RWPE2 (cell line): Measurements from ENCODE around the gene PRRT3.
A peak's percentile ranks its signal among the peaks of the same experiment; 100 is the strongest.

Source experiments
- ATAC-seq: fragments of 200-7000 bp; cut with Tn5 transposase; 3 replicates; pipeline ENCODE4 v1.9.1; 2021; ENCODE audit warnings: low read depth
- DNase-seq: peaks from one replicate; pipeline ENCODE4 v3.0.0-alpha.2; 2020; ENCODE audit warnings: low spot score
- H3K27ac ChIP-seq: fragments of 450-650 bp; 2 replicates; pipeline ENCODE4 v1.5.1; 2017; ENCODE audit warnings: mild to moderate bottlenecking; ENCODE audit not compliant: poor library complexity, severe bottlenecking
- H3K27me3 ChIP-seq: fragments of 250-450 bp; sonication (Bioruptor Pico); 2 replicates; pipeline ENCODE4 v1.5.1; 2021; ENCODE audit warnings: mild to moderate bottlenecking, moderate library complexity; ENCODE audit not compliant: insufficient read depth, poor library complexity, severe bottlenecking
- H3K36me3 ChIP-seq: fragments of 250-450 bp; sonication (Bioruptor Pico); 2 replicates; pipeline ENCODE4 v1.5.1; 2020; ENCODE audit warnings: low read depth, mild to moderate bottlenecking, moderate library complexity
- H3K4me1 ChIP-seq: fragments of 250-450 bp; sonication (Bioruptor Pico); 2 replicates; pipeline ENCODE4 v1.5.1; 2021; ENCODE audit warnings: mild to moderate bottlenecking, moderate library complexity; ENCODE audit not compliant: insufficient read depth, poor library complexity, severe bottlenecking
- H3K4me3 ChIP-seq: fragments of 250-450 bp; sonication (Bioruptor Pico); 2 replicates; pipeline ENCODE4 v1.5.1; 2021; ENCODE audit warnings: mild to moderate bottlenecking, moderate library complexity; ENCODE audit not compliant: severe bottlenecking
- H3K9me3 ChIP-seq: fragments of 250-450 bp; sonication (Bioruptor Pico); 2 replicates; pipeline ENCODE4 v1.5.1; 2021; ENCODE audit warnings: mild to moderate bottlenecking, moderate library complexity; ENCODE audit not compliant: severe bottlenecking
- CTCF ChIP-seq: fragments of 450-650 bp; IDR thresholded peaks from one replicate; pipeline ENCODE4 v1.5.1; 2017; ENCODE audit warnings: mild to moderate bottlenecking, moderate library complexity; ENCODE audit not compliant: poor library complexity, severe bottlenecking

The PRRT3 gene

GRCh38 chr3:9969632-9970019 lies 17.4 kb upstream of the PRRT3 start:
- TF ChIP-seq CTCF, result no peak
- DNase-seq, result no peak
- no peak overlapping the region for H3K4me3 ChIP-seq
- no peaks in the 10 kb centered on the region for H3K9me3 ChIP-seq
- no peak for ATAC-seq
- no peaks in the 10 kb centered on the region for H3K27me3 ChIP-seq
- H3K27ac ChIP-seq, result peak overlapping the region; percentile 60
- H3K4me1 ChIP-seq, result peaks cover 20% of the 10 kb centered on the region
- peaks cover 57% of the 10 kb centered on the region for H3K36me3 ChIP-seq

DNA sequence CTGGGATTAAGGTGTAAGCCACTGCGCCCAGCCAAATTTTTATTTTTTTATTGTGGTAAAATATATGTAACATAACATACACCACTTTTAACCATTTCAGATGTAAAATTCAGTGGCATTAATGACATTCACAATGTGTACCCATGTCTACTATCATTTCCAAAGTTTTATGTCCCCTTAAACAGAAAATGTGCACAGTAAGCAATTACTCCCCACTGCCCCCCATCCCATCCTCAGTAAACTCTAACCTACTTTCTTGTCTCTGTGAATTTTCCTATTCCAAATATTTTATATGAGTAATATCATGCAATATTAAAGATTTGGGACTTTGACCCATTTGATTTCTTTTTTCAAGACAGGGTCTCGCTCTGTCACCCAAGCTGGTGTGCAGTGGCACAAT lies 14.6 kb upstream of the PRRT3 start:
- H3K4me3 ChIP-seq, result no peak overlapping the region
- H3K36me3 ChIP-seq, result peaks cover 55% of the 10 kb centered on the region
- no peak for ATAC-seq
- no peak for DNase-seq
- no peak overlapping the region for H3K27ac ChIP-seq
- no peaks in the 10 kb centered on the region for H3K9me3 ChIP-seq
- no peak for TF ChIP-seq CTCF
- no peaks in the 10 kb centered on the region for H3K27me3 ChIP-seq
- peaks cover 20% of the 10 kb centered on the region for H3K4me1 ChIP-seq

DNA sequence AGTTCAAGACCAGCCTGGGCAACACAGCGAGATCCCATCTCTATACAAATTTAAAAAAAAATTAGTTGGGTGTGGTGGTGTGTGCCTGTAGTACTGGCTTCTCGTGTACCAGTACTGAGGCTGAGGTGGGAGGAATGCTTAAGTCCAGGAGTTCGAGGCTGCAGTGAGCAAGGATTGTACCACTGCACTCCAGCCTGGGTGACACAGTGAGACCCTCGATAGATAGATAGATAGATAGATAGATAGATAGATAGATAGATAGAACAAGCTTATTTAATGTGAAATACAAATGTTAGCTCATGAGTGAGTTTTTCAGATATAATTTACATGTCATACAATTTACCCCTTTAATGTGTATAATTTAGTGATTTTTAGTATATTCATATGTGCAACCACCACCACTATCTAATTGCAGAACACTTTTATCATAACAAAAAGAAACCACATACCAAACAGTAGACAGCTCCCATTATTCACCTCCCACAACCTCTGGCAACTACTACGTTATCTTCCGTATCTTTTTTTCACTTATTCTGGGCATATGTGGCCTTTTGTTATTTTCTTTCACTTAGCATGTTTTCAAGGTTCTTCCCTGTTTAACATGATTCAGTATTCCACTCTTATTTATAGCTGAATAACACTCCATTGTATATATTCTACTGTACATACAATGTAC lies 13.1 kb upstream of the PRRT3 start:
- peaks cover 40% of the 10 kb centered on the region for H3K36me3 ChIP-seq
- no peaks in the 10 kb centered on the region for H3K9me3 ChIP-seq

GRCh38 chr3:9957214-9957613 lies 5.0 kb upstream of the PRRT3 start:
- H3K27me3 ChIP-seq, result no peaks in the 10 kb centered on the region
- no peak overlapping the region for H3K4me3 ChIP-seq
- H3K36me3 ChIP-seq, result no peaks in the 10 kb centered on the region; the same call in 1 of the 2 replicates
- peak; percentile 25 for TF ChIP-seq CTCF
- H3K27ac ChIP-seq, result no peak overlapping the region
- DNase-seq (no peak), ATAC-seq (no peak)
- H3K4me1 ChIP-seq, result peaks cover 10% of the 10 kb centered on the region
- H3K9me3 ChIP-seq, result no peaks in the 10 kb centered on the region

More for the DNA sequence above, 13.1 kb upstream of the PRRT3 start:
- H3K4me1 ChIP-seq, result peaks cover 8% of the 10 kb centered on the region
- DNase-seq (no peak), ATAC-seq (no peak)
- TF ChIP-seq CTCF, result no peak
- no peaks in the 10 kb centered on the region for H3K27me3 ChIP-seq
- H3K4me3 ChIP-seq, result no peak overlapping the region
- no peak overlapping the region for H3K27ac ChIP-seq

DNA sequence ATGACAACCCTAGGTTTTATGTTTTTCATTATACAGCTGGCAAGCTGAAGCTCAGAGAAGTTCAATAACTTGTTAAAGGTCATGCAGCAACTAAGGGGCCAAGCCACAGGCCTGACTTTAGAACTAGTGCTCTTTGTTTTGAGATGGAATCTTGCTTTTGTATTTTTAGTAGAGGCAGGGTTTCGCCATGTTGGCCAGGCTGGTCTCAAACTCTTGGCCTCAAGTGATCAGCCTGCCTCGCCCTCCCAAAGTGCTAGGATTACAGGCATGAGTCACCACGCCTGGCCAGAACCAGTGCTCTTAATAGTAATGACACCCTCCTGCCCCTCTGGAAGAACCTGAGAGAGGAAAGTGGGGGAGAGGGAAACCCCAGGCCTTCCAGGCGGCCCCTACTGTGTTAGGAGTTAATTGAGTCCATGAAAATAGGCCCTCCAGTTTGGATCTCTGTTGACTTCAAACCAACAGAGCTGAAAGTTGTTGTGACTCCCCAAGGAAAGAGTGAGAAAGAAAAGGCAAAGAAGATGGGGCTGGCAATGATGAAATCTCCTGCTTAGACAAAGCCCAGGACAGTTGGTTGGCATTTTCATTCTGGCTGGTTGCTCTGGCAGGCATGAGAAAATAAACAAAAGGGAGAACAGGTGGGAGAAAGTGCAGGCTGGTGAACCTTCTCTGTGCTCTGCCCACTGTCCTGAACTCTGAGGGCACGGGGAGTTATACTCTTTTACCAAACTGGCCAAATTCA lies 3.6 kb upstream of the PRRT3 start:
- Histone ChIP-seq H3K27me3 (no peaks in the 10 kb centered on the region), H3K27ac (no peak overlapping the region), H3K9me3 (no peaks in the 10 kb centered on the region), H3K4me3 (no peak overlapping the region), H3K4me1 (peaks cover 10% of the 10 kb centered on the region), H3K36me3 (no peaks in the 10 kb centered on the region)
- DNase-seq, result no peak
- ATAC-seq, result no peak
- TF ChIP-seq CTCF, result no peak
